ENCODE measurements around the gene TBRG4. TPM values are rescaled to one million over a fixed set of nuclear protein-coding genes. Genes with fewer than 3 reads are reported as not detected.

The TBRG4 gene
- total and polyA plus RNA-seq, 2 experiments from 2014 or later: 44.5 to 54.6 TPM

DNA sequence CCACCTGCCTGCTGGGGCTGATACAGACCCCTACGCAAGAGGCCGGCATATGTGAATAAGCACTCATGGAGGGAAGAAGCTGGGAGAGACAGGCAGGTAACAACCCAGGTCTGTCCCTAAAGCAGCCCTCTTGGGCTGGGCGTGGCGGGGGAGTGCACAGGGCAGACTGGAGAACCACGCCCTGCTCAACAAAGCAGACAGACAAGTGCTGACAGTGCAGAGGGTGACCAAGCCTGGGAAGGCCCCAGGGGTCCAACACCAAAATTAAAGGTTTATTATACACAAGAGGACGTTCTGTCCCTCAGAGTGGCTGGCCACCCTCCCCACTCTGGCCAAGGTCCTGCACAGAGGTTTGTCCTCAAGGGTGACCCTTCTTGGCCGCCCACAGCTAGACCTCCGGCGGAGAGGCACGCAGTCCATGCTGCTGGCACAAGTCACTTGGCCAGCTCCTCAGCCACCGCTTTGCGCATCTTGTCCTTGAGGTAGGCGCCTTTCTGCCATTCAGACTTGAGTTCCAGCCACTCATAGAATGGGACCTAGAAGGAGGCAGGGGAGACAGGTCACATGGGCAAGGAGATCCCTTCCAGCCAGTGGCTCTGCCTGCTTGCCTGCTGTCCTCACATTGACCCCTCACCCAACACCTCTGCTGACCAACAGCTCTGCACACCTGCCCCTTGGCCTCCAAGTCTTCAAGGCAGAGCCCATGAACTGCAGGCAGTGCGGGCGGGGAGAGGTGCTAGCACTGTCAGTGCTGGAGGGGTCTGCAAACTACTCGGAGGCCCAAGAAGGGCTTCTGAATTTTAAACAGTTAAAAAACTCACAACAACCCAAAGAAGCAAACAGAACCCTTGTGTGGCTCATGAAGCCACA is 11.4 kb downstream of the TBRG4 start:
- Histone ChIP-seq H3K9me2 (replicated peaks; ENCODE audit: insufficient read depth) (no peaks in the 10 kb centered on the region), H3K27ac (no peak overlapping the region), H3K9me3 (ENCODE audit: low read depth) (no peaks in the 10 kb centered on the region), H3K27me3 (no peaks in the 10 kb centered on the region), H3K4me2 (no peak overlapping the region), H3K36me3 (replicated peaks; ENCODE audit: insufficient read depth, low read depth) (no peaks in the 10 kb centered on the region), H3K79me2 (no peaks in the 10 kb centered on the region), H4K20me1 (ENCODE audit: insufficient read depth, poor library complexity, severe bottlenecking) (no peaks in the 10 kb centered on the region), H2AFZ (no peak overlapping the region), H3K4me1 (ENCODE audit: insufficient read depth) (no peaks in the 10 kb centered on the region), H3K4me3 (no peak overlapping the region)
- WGBS (ENCODE audit: low lambda C conversion rate, missing lambda C conversion rate): 99% methylated on average over 16 of the region's 16 CpGs
- DNase-seq (ENCODE audit: low spot score): no peak
- TF ChIP-seq EZH2 (IDR thresholded peaks at IDR 0.05; ENCODE audit: borderline replicate concordance) (no peak), EZH2phosphoT487 (IDR thresholded peaks at IDR 0.05; ENCODE audit: low read depth, severe bottlenecking, unreplicated experiment) (no peak)
- TF ChIP-seq, protein P1, sequence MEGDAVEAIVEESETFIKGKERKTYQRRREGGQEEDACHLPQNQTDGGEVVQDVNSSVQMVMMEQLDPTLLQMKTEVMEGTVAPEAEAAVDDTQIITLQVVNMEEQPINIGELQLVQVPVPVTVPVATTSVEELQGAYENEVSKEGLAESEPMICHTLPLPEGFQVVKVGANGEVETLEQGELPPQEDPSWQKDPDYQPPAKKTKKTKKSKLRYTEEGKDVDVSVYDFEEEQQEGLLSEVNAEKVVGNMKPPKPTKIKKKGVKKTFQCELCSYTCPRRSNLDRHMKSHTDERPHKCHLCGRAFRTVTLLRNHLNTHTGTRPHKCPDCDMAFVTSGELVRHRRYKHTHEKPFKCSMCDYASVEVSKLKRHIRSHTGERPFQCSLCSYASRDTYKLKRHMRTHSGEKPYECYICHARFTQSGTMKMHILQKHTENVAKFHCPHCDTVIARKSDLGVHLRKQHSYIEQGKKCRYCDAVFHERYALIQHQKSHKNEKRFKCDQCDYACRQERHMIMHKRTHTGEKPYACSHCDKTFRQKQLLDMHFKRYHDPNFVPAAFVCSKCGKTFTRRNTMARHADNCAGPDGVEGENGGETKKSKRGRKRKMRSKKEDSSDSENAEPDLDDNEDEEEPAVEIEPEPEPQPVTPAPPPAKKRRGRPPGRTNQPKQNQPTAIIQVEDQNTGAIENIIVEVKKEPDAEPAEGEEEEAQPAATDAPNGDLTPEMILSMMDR (IDR thresholded peaks at IDR 0.05; ENCODE audit: poor library complexity): no peak

DNA sequence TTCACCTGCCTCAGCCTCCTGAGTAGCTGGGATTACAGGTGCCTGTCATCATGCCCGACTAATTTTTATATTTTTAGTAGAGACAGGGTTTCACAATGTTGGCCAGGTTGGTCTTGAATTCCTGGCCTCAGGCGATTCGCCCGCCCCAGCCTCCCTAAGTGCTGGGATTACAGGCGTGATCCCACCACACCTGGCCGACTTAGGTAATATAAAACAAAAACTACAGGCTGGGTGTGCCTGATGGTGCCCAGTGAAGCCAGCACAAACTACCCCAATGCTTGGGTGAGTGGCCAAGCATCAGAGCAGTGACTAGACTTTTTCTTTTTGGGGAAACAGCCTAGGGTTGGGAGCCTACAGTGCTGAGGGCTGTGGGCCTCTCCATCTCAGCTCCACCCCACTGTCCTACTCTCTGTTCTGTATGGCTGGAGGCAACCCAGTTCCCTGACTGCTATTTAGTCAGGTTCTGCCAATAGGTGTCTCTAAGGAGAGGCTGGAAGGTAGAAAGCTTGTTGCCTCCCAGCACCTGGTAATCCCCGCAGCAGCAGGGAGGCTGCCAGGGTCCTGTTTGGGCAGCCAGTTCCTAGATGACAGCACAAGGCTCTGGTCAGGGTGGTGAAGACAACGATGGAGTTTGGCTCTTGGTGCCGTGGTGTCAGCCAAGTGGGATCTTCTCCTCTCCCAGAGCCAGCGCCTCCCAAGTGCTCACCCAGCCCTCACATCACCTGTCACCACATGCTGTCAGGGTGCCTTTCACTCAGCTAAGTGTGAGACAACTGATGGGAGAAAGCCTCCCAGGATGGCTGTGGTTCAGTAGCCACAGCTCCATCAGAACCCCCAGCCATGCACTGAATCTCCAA is 12.3 kb downstream of the TBRG4 start:
- Histone ChIP-seq H3K4me2 (no peak overlapping the region), H3K9me2 (replicated peaks; ENCODE audit: insufficient read depth) (no peaks in the 10 kb centered on the region), H3K79me2 (no peaks in the 10 kb centered on the region), H3K4me3 (no peak overlapping the region), H4K20me1 (ENCODE audit: insufficient read depth, poor library complexity, severe bottlenecking) (no peaks in the 10 kb centered on the region), H3K36me3 (replicated peaks; ENCODE audit: insufficient read depth, low read depth) (no peaks in the 10 kb centered on the region), H3K9me3 (ENCODE audit: low read depth) (no peaks in the 10 kb centered on the region), H3K27ac (no peak overlapping the region), H2AFZ (no peak overlapping the region), H3K27me3 (no peaks in the 10 kb centered on the region), H3K4me1 (ENCODE audit: insufficient read depth) (no peaks in the 10 kb centered on the region)
- DNase-seq (ENCODE audit: low spot score): no peak
- TF ChIP-seq EZH2phosphoT487 (IDR thresholded peaks at IDR 0.05; ENCODE audit: low read depth, severe bottlenecking, unreplicated experiment): no peak
- TF ChIP-seq EZH2 (IDR thresholded peaks at IDR 0.05; ENCODE audit: borderline replicate concordance): no peak
- TF ChIP-seq, protein P1 (IDR thresholded peaks at IDR 0.05; ENCODE audit: poor library complexity): no peak
- WGBS (ENCODE audit: low lambda C conversion rate, missing lambda C conversion rate): 93% methylated on average over 10 of the region's 10 CpGs

DNA sequence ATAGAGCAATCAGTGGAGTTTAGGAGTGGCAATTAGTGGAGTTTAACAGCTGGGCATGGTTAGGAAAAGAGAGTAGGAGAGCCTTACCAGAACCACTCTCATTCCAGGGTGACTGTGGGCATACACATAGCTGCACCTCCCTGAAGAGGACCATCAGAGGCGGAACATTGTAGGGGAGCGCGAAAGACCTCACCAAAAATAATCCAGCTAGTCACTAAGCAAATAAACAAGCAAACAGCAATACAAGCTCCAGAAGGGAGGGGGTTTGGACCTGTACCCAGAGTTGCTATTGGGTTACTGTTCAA is 18.6 kb downstream of the TBRG4 start:
- Histone ChIP-seq H3K27ac (no peak overlapping the region), H3K4me1 (ENCODE audit: insufficient read depth) (peaks cover 2% of the 10 kb centered on the region), H2AFZ (no peak overlapping the region), H3K79me2 (no peaks in the 10 kb centered on the region), H3K36me3 (replicated peaks; ENCODE audit: insufficient read depth, low read depth) (no peaks in the 10 kb centered on the region), H3K27me3 (no peaks in the 10 kb centered on the region), H3K4me3 (no peak overlapping the region), H3K9me2 (replicated peaks; ENCODE audit: insufficient read depth) (no peaks in the 10 kb centered on the region), H4K20me1 (ENCODE audit: insufficient read depth, poor library complexity, severe bottlenecking) (no peaks in the 10 kb centered on the region), H3K9me3 (ENCODE audit: low read depth) (no peaks in the 10 kb centered on the region), H3K4me2 (no peak overlapping the region)
- TF ChIP-seq EZH2 (IDR thresholded peaks at IDR 0.05; ENCODE audit: borderline replicate concordance) (no peak), EZH2phosphoT487 (IDR thresholded peaks at IDR 0.05; ENCODE audit: low read depth, severe bottlenecking, unreplicated experiment) (no peak)
- TF ChIP-seq, protein P1 (IDR thresholded peaks at IDR 0.05; ENCODE audit: poor library complexity): no peak
- no peak for DNase-seq (ENCODE audit: low spot score)
- 75% methylated on average over 3 of the region's 3 CpGs for WGBS (ENCODE audit: low lambda C conversion rate, missing lambda C conversion rate)

Measured in hepatocyte (in vitro differentiated cells).